PC-3 (cell line): ENCODE measurements around the gene DNM3.

Experiments used
- CTCF ChIP-seq: fragments of 300-600 bp; sonication (generic); conservative IDR thresholded peaks from 2 replicates; pipeline ENCODE4 v1.5.1; 2017; ENCODE audit warnings: antibody characterized with exemption, low read depth, mild to moderate bottlenecking, low read length
- EZH2 ChIP-seq: fragments of 300-600 bp; sonication (generic); IDR thresholded peaks from one replicate; pipeline ENCODE4 v1.6.1; 2017; ENCODE audit warnings: antibody characterized with exemption, mild to moderate bottlenecking, low read length; ENCODE audit not compliant: unreplicated experiment
- EZH2phosphoT487 ChIP-seq: fragments of 300-600 bp; sonication (generic); IDR thresholded peaks from 2 replicates; pipeline ENCODE4 v1.6.1; 2018; ENCODE audit warnings: mild to moderate bottlenecking, antibody characterized with exemption, low read length, borderline replicate concordance

GRCh38 chr1:172390301-172390682 is 549.0 kb downstream of the DNM3 start:
- no peak for TF ChIP-seq CTCF
- no peak for TF ChIP-seq EZH2
- TF ChIP-seq EZH2phosphoT487 = no peak
